Stimulated activated CD4-positive, alpha-beta T cell treated with anti-CD3 and anti-CD28 coated beads, Interleukin-1b, Interleukin-23, amount 100 ng/mL, for 24 hours (primary cell): ENCODE data around the gene KCNIP4.

ENCODE experiments used
- DNase-seq, 4 experiments: peaks; one replicate each; pipeline ENCODE4 v3.0.0-alpha.2; 2020; ENCODE audit warnings: low read depth in 4 of 4, low spot score in 1 of 4

Gene KCNIP4

GRCh38 chr4:21474195-21474594 lies 474.4 kb downstream of the KCNIP4 start:
- no peak for DNase-seq

- no peak for DNase-seq
These were observed 478.0 kb downstream of the KCNIP4 start for GRCh38 chr4:21470535-21470934.

- no peak for DNase-seq
These were observed 478.9 kb downstream of the KCNIP4 start for GRCh38 chr4:21469438-21470300.

- DNase-seq, result no peak
These were observed 481.0 kb downstream of the KCNIP4 start for GRCh38 chr4:21467551-21467950.

GRCh38 chr4:21457086-21457840 lies 491.3 kb downstream of the KCNIP4 start:
- no peak for DNase-seq

- no peak for DNase-seq
These were observed 493.7 kb downstream of the KCNIP4 start for GRCh38 chr4:21454831-21455230.

- DNase-seq, result no peak
These were observed 494.4 kb downstream of the KCNIP4 start for GRCh38 chr4:21454201-21454600.

GRCh38 chr4:21452931-21453330 lies 495.6 kb downstream of the KCNIP4 start:
- no peak for DNase-seq

GRCh38 chr4:21451032-21451431 lies 497.5 kb downstream of the KCNIP4 start:
- no peak for DNase-seq

GRCh38 chr4:21450331-21450730 lies 498.2 kb downstream of the KCNIP4 start:
- DNase-seq, result no peak

GRCh38 chr4:21447301-21448054 lies 501.1 kb downstream of the KCNIP4 start:
- no peak for DNase-seq

- DNase-seq, result no peak
These were observed 528.4 kb downstream of the KCNIP4 start for GRCh38 chr4:21420166-21420565.

- DNase-seq, result no peak
These were observed 532.8 kb downstream of the KCNIP4 start for GRCh38 chr4:21415728-21416127.

GRCh38 chr4:21413807-21414370 lies 534.7 kb downstream of the KCNIP4 start:
- DNase-seq, result no peak

GRCh38 chr4:21411086-21411485 lies 537.5 kb downstream of the KCNIP4 start:
- no peak for DNase-seq

- no peak for DNase-seq
These were observed 538.2 kb downstream of the KCNIP4 start for GRCh38 chr4:21410372-21410771.

- no peak for DNase-seq
These were observed 560.9 kb downstream of the KCNIP4 start for GRCh38 chr4:21387683-21388082.

GRCh38 chr4:21386166-21386780 lies 562.3 kb downstream of the KCNIP4 start:
- DNase-seq, result no peak

- DNase-seq, result no peak
These were observed 562.9 kb downstream of the KCNIP4 start for GRCh38 chr4:21385706-21386105.

GRCh38 chr4:21384609-21385008 lies 564.0 kb downstream of the KCNIP4 start:
- DNase-seq, result no peak

GRCh38 chr4:21380861-21381260 lies 567.7 kb downstream of the KCNIP4 start:
- DNase-seq, result no peak
